Adrenal gland (tissue), 5 donors: ENCODE data around the gene THSD4.

Experiments used
- POLR2A ChIP-seq, 2 donors: fragments of 450-650 bp; IDR thresholded peaks; one replicate each; pipeline ENCODE4 v1.6.1; 2017; ENCODE audit warnings: antibody characterized with exemption in 2 of 2, mild to moderate bottlenecking in 2 of 2, moderate library complexity in 1 of 2
- TF ChIP-seq, protein P1 (sequence below), 6 experiments: fragments of 450-650 bp in 4 of 6; fragments of 200-600 bp in 2 of 6; sonication (generic) in 1 of 6; IDR thresholded peaks; 1 replicate in 5 of 6; 2 replicates in 1 of 6; pipeline versions ENCODE4 v1.5.1 to v1.8.0; 2016 to 2021; ENCODE audit warnings: antibody characterized with exemption in 6 of 6, mild to moderate bottlenecking in 2 of 6, moderate library complexity in 1 of 6
- donor health status: DM: no; HTN: no; CAD: no.

- no peak for TF ChIP-seq POLR2A (IDR thresholded peaks at IDR 0.05)
- TF ChIP-seq, protein P1, sequence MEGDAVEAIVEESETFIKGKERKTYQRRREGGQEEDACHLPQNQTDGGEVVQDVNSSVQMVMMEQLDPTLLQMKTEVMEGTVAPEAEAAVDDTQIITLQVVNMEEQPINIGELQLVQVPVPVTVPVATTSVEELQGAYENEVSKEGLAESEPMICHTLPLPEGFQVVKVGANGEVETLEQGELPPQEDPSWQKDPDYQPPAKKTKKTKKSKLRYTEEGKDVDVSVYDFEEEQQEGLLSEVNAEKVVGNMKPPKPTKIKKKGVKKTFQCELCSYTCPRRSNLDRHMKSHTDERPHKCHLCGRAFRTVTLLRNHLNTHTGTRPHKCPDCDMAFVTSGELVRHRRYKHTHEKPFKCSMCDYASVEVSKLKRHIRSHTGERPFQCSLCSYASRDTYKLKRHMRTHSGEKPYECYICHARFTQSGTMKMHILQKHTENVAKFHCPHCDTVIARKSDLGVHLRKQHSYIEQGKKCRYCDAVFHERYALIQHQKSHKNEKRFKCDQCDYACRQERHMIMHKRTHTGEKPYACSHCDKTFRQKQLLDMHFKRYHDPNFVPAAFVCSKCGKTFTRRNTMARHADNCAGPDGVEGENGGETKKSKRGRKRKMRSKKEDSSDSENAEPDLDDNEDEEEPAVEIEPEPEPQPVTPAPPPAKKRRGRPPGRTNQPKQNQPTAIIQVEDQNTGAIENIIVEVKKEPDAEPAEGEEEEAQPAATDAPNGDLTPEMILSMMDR (IDR thresholded peaks at IDR 0.05): no peak
Observed at GRCh38 chr15:71517751-71518150, 402.5 kb downstream of the THSD4 start.
